ENCODE data around the gene ZMYND10. TPM values are rescaled to one million over a fixed set of nuclear protein-coding genes. Genes with fewer than 3 reads are reported as not detected.

Gene ZMYND10
- total RNA-seq, 2 experiments from 2014 or later: 1.7 to 2.8 TPM

- H3K36me3 ChIP-seq (ENCODE audit: insufficient read depth, low read length): peaks cover 26% of the 10 kb centered on the region; the same call in 1 of the 2 replicates
- 0 out of 2 replicates have a peak, but pooled peaks cover 4% of the 10 kb centered on the region for H4K20me1 ChIP-seq (ENCODE audit: insufficient read depth, low read length)
- DNase-seq (ENCODE audit: low spot score): peak; percentile 98
- TF ChIP-seq EZH2phosphoT487 (IDR thresholded peaks at IDR 0.05; ENCODE audit: borderline replicate concordance, low read depth, low read length) (no peak), CTCF (conservative IDR thresholded peaks at IDR 0.05; ENCODE audit: low read length) (no peak)
- H2AFZ ChIP-seq (ENCODE audit: low read length): peak within 1 kb of the TSS; percentile 95
- no peaks in the 10 kb centered on the region for H3K9me2 ChIP-seq (ENCODE audit: insufficient read depth, low read length)
- H3K4me2 ChIP-seq (ENCODE audit: low read length): peak within 1 kb of the TSS; percentile 82
- peaks cover 23% of the 10 kb centered on the region; the same call in 1 of the 2 replicates for H3K79me2 ChIP-seq (ENCODE audit: insufficient read depth, low read depth, low read length)
- BruUV-seq (replicated peaks): TSS peak; percentile 81
- H3K4me3 ChIP-seq (ENCODE audit: low read depth, low read length, poor library complexity, severe bottlenecking): peak within 1 kb of the TSS; percentile 76
- H3K9me3 ChIP-seq (ENCODE audit: low read length): no peaks in the 10 kb centered on the region
- CTCF ChIA-PET (ENCODE audit: unreplicated experiment): no interaction called here
- peaks cover 40% of the 10 kb centered on the region for H3K4me1 ChIP-seq (ENCODE audit: insufficient read depth, low read length, poor library complexity, severe bottlenecking)
- POLR2A ChIA-PET: interaction anchor here (0.5 to 1.4 kb wide), 3 partner anchors 8 to 78 kb away, joined by 3 to 9 read pairs (median 8); partner anchors contain the start of genes CYB561D2 and NPRL2
- H3K27ac ChIP-seq (ENCODE audit: low read depth, low read length, poor library complexity, severe bottlenecking): no peak within 1 kb of the TSS
- intact Hi-C loops (cut with micrococcal nuclease; ENCODE audit: unreplicated experiment): loop anchor here (1.0 kb wide), 1 partner anchor 8 kb away; no protein-coding TSS in a partner anchor
These were observed 13.6 kb upstream of the ZMYND10 start, which contains the start of gene TMEM115 for GRCh38 chr3:50358911-50359759. Gene TMEM115, minus strand, starts transcription at chr3:50359521. Its CDS starts 458 bp downstream, at chr3:50359063.

GRCh38 chr3:50358355-50358910 lies 12.9 kb upstream of the ZMYND10 start:
- Histone ChIP-seq H3K27ac (ENCODE audit: low read depth, low read length, poor library complexity, severe bottlenecking) (no peak overlapping the region), H3K4me2 (ENCODE audit: low read length) (peak overlapping the region; percentile 82), H3K9me2 (ENCODE audit: insufficient read depth, low read length) (no peaks in the 10 kb centered on the region), H4K20me1 (ENCODE audit: insufficient read depth, low read length) (0 out of 2 replicates have a peak, but pooled peaks cover 4% of the 10 kb centered on the region), H3K79me2 (ENCODE audit: insufficient read depth, low read depth, low read length) (peaks cover 23% of the 10 kb centered on the region; the same call in 1 of the 2 replicates), H3K4me3 (ENCODE audit: low read depth, low read length, poor library complexity, severe bottlenecking) (peak overlapping the region; percentile 76), H2AFZ (ENCODE audit: low read length) (no peak overlapping the region), H3K9me3 (ENCODE audit: low read length) (no peaks in the 10 kb centered on the region), H3K36me3 (ENCODE audit: insufficient read depth, low read length) (peaks cover 33% of the 10 kb centered on the region), H3K4me1 (ENCODE audit: insufficient read depth, low read length, poor library complexity, severe bottlenecking) (peaks cover 40% of the 10 kb centered on the region)
- ChIA-PET CTCF (ENCODE audit: unreplicated experiment) (no interaction called here), POLR2A (interaction anchor here (0.5 kb wide), 1 partner anchor 77 kb away, joined by 8 read pairs; no protein-coding TSS in a partner anchor)
- no TSS peak for BruUV-seq (replicated peaks)
- intact Hi-C loops (cut with micrococcal nuclease; ENCODE audit: unreplicated experiment): no loop called here
- DNase-seq (ENCODE audit: low spot score): no peak
- TF ChIP-seq CTCF (conservative IDR thresholded peaks at IDR 0.05; ENCODE audit: low read length): no peak
- no peak for TF ChIP-seq EZH2phosphoT487 (IDR thresholded peaks at IDR 0.05; ENCODE audit: borderline replicate concordance, low read depth, low read length)

Data from OCI-LY7 (cell line).